Transverse colon (tissue), 4 donors: Measurements from ENCODE around the gene DCHS2. TPM values are rescaled to one million over a fixed set of nuclear protein-coding genes. Genes with fewer than 3 reads are reported as not detected.

Experiments
- DNase-seq: peaks from one replicate; pipeline ENCODE4 v3.0.0-alpha.2; 2019
- H3K27ac ChIP-seq, 4 donors: fragments of 200-600 bp; sonication (generic); 2 replicates each; pipeline ENCODE4 v1.5.1; 2016 to 2018; ENCODE audit warnings: inconsistent platforms in 4 of 4
- H3K27me3 ChIP-seq: fragments of 200-600 bp; sonication (generic); 2 replicates; pipeline ENCODE4 v1.5.1; 2017; ENCODE audit warnings: inconsistent platforms
- H3K36me3 ChIP-seq, 4 donors: fragments of 200-600 bp; sonication (generic); 2 replicates each; pipeline ENCODE4 v1.5.1; 2017 to 2019; ENCODE audit warnings: inconsistent platforms in 4 of 4
- H3K4me1 ChIP-seq, 4 donors: fragments of 200-600 bp; sonication (generic); 2 replicates each; pipeline ENCODE4 v1.5.1; 2017 to 2020; ENCODE audit warnings: inconsistent platforms in 4 of 4
- H3K4me3 ChIP-seq, 4 donors: fragments of 200-600 bp; sonication (generic); 1 replicate in 1 of 4; 2 replicates in 3 of 4; pipeline versions ENCODE4 v1.5.1 to v1.6.1; 2017 to 2019; ENCODE audit warnings: inconsistent platforms in 4 of 4
- H3K9me3 ChIP-seq, 2 donors: fragments of 200-600 bp; sonication (generic); 2 replicates each; pipeline ENCODE4 v1.5.1; 2017 to 2019; ENCODE audit warnings: inconsistent platforms in 2 of 2
- EP300 ChIP-seq: sonication (generic); formaldehyde crosslinking; IDR thresholded peaks from one replicate; pipeline ENCODE4 v1.6.1; 2017; ENCODE audit warnings: antibody characterized with exemption, low read depth
- POLR2A ChIP-seq: fragments of 450-650 bp; IDR thresholded peaks from one replicate; pipeline ENCODE4 v1.6.1; 2016; ENCODE audit warnings: antibody characterized with exemption, mild to moderate bottlenecking, moderate library complexity
- POLR2AphosphoS5 ChIP-seq, 3 donors: sonication (generic); formaldehyde crosslinking; IDR thresholded peaks; one replicate each; pipeline ENCODE4 v1.6.1; 2016; ENCODE audit warnings: antibody characterized with exemption in 3 of 3
- WGBS, 2 donors: methylation state at CpG; one replicate each; pipeline ENCODE4 v1.1.5; 2018; ENCODE audit warnings: low coverage in 1 of 2; 5-methylcytosine and 5-hydroxymethylcytosine counted together
- in situ Hi-C, 4 donors: fragments of 200-750 bp; cut with MboI; loops; one replicate each; pipeline versions ENCODE4 v1.15.0 to v1.15.1; 2017; ENCODE audit warnings: low sequenced_read_pairs in 3 of 4, low pct_ligation_motif_present in 1 of 4, low pct_unique_long_range_greater_than_20kb in 1 of 4
- intact Hi-C: fragments of 100-400 bp; cut with DNase I; formaldehyde crosslinking; loops from one replicate; pipeline ENCODE4 v1.15.1; 2023; ENCODE audit warnings: low total_unique reads
- total RNA-seq, 4 donors: library from RNA; depleted of rRNA; stranded (reverse); fragments of >200 nt; gene quantifications; one replicate each; pipeline ENCODE4 v1.1.0, GENCODE V29; 2016
- TF ChIP-seq, protein P1 (sequence below), 5 experiments: fragments of 200-600 bp in 3 of 5; fragments of 450-650 bp in 2 of 5; sonication (generic) in 3 of 5; IDR thresholded peaks; 1 replicate in 2 of 5; 2 replicates in 3 of 5; pipeline ENCODE4 v1.5.1; 2016 to 2017; ENCODE audit warnings: antibody characterized with exemption in 5 of 5, inconsistent platforms in 3 of 5, mild to moderate bottlenecking in 2 of 5, moderate library complexity in 1 of 5

DCHS2 gene
- 10 to 100 TPM in 1 of 4 donors, 1 to 10 TPM in 2, under 1 TPM in 1; 0.60 to 20.6 (median 2.9) TPM for total RNA-seq

- DNase-seq = peak; percentile 24
- in situ Hi-C loops = no loop called here
These were observed at the start of gene DCHS2 for GRCh38 chr4:154491341-154492271. TSS of gene DCHS2 (minus strand) at chr4:154491799. CDS start at chr4:154491355, 444 bp downstream.

GRCh38 chr4:154534296-154534695, 42.7 kb upstream of the DCHS2 start:
- no peak for TF ChIP-seq POLR2AphosphoS5 (IDR thresholded peaks at IDR 0.05)
- TF ChIP-seq, protein P1, sequence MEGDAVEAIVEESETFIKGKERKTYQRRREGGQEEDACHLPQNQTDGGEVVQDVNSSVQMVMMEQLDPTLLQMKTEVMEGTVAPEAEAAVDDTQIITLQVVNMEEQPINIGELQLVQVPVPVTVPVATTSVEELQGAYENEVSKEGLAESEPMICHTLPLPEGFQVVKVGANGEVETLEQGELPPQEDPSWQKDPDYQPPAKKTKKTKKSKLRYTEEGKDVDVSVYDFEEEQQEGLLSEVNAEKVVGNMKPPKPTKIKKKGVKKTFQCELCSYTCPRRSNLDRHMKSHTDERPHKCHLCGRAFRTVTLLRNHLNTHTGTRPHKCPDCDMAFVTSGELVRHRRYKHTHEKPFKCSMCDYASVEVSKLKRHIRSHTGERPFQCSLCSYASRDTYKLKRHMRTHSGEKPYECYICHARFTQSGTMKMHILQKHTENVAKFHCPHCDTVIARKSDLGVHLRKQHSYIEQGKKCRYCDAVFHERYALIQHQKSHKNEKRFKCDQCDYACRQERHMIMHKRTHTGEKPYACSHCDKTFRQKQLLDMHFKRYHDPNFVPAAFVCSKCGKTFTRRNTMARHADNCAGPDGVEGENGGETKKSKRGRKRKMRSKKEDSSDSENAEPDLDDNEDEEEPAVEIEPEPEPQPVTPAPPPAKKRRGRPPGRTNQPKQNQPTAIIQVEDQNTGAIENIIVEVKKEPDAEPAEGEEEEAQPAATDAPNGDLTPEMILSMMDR (IDR thresholded peaks at IDR 0.05) = no peak
- TF ChIP-seq POLR2A = no peak
- TF ChIP-seq EP300 = no peak
- intact Hi-C loops (no loop called here), in situ Hi-C loops (no loop called here)
- Histone ChIP-seq H3K9me3 (no peaks in the 10 kb centered on the region), H3K27me3 (no peaks in the 10 kb centered on the region), H3K27ac (no peak overlapping the region), H3K4me3 (no peak overlapping the region), H3K36me3 (peaks cover 0 to 33% (median 12%) of the 10 kb centered on the region in 4 donors), H3K4me1 (peaks cover 0 to 5% (median 0%) of the 10 kb centered on the region in 4 donors)
- 60 to 91% methylated on average over 1 of the region's 1 CpG for WGBS, 2 donors
- DNase-seq = no peak

More at GRCh38 chr4:154491341-154492271, at the start of gene DCHS2:
- intact Hi-C loops = loop anchor here (5.0 kb wide), 1 partner anchor 74 kb away; no protein-coding TSS in a partner anchor
- Histone ChIP-seq H3K36me3 (no peaks in the 10 kb centered on the region), H3K4me3 (peak within 1 kb of the TSS; percentile 1 to 44 (median 24)), H3K27me3 (peaks cover 58% of the 10 kb centered on the region), H3K27ac (peak within 1 kb of the TSS; percentile 53 to 82 (median 67)), H3K4me1 (peaks cover 0 to 22% (median 9%) of the 10 kb centered on the region in 4 donors), H3K9me3 (no peaks in the 10 kb centered on the region)
- 0 to 4% methylated on average over 7 to 32 of the region's 53 CpGs for WGBS, 2 donors
- TF ChIP-seq EP300 (no peak), POLR2A (no peak), POLR2AphosphoS5 (IDR thresholded peaks at IDR 0.05) (no peak)
- TF ChIP-seq, protein P1 (IDR thresholded peaks at IDR 0.05) = no peak

- no peak overlapping the region for H3K4me3 ChIP-seq
- WGBS, 2 donors = 67 to 83% methylated on average over 1 to 4 of the region's 4 CpGs
- no peaks in the 10 kb centered on the region for H3K27me3 ChIP-seq
- DNase-seq = no peak
- no peaks in the 10 kb centered on the region for H3K9me3 ChIP-seq
- no peak for TF ChIP-seq POLR2AphosphoS5 (IDR thresholded peaks at IDR 0.05)
- TF ChIP-seq, protein P1 (IDR thresholded peaks at IDR 0.05) = no peak
- no peak for TF ChIP-seq EP300
- TF ChIP-seq POLR2A = no peak
- H3K4me1 ChIP-seq = peaks cover 0 to 20% (median 0%) of the 10 kb centered on the region in 4 donors
- H3K36me3 ChIP-seq = no peaks in the 10 kb centered on the region
- in situ Hi-C loops (no loop called here), intact Hi-C loops (no loop called here)
- no peak overlapping the region for H3K27ac ChIP-seq
These were observed 38.3 kb upstream of the DCHS2 start for GRCh38 chr4:154529728-154530519.

DNA sequence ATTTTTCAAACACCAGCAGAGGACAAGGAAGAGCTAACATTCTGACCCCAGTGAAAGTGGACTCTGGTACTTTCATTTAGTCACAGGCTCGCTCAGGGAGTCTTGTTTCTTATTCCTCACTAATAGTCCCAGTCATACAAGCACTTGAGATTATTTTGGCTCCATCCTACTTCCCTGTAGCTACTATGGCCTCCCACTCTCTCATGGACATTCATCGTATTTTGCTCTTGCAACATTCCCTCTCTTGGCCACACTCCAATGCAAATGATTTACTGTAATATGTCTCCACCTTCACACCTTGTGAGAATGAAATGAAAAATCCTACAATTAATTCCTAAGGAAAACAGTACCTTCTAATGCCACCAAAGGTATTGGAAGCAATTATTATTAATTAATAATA, 37.3 kb upstream of the DCHS2 start:
- WGBS, 2 donors = 43 to 50% methylated on average over 2 of the region's 2 CpGs
- H3K36me3 ChIP-seq = no peaks in the 10 kb centered on the region
- DNase-seq = no peak
- no peak overlapping the region for H3K4me3 ChIP-seq
- H3K9me3 ChIP-seq = no peaks in the 10 kb centered on the region
- H3K4me1 ChIP-seq = peaks cover 0 to 20% (median 0%) of the 10 kb centered on the region in 4 donors
- TF ChIP-seq, protein P1 (IDR thresholded peaks at IDR 0.05) = no peak
- no peak for TF ChIP-seq POLR2AphosphoS5 (IDR thresholded peaks at IDR 0.05)
- TF ChIP-seq POLR2A = no peak
- no peak for TF ChIP-seq EP300
- in situ Hi-C loops = no loop called here
- H3K27me3 ChIP-seq = no peaks in the 10 kb centered on the region
- intact Hi-C loops = no loop called here
- H3K27ac ChIP-seq = no peak overlapping the region
